ENCODE results near the gene NOPCHAP1.
A peak's percentile ranks its signal among the peaks of the same experiment; 100 is the strongest.

The NOPCHAP1 gene

DNA sequence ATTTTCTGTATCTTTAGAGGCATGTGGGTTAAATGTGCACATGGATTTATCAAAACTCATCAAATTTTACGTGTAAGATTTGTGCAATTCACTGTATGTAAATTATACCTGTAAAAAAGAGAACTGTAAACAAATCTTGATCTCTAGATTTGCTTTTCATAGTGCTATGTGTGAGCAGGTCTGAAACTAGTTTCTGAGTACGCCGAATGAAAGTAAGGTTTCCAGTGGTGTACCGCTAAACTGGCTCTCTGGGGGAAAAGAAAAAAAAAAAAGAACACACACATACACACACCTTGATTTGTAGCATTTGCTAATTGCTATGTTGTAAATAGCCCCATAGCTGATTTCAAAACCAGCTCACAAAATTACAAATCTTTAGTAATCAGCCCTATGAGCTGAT, 19.4 kb upstream of the NOPCHAP1 start:
- Histone ChIP-seq H3K9me2 (replicated peaks; ENCODE audit: control insufficient read depth, low read length) (no peaks in the 10 kb centered on the region), H3K4me1 (ENCODE audit: control insufficient read depth, low read length) (peaks cover 18% of the 10 kb centered on the region), H3K36me3 (ENCODE audit: control insufficient read depth, low read length) (no peaks in the 10 kb centered on the region), H3K4me3 (ENCODE audit: low read length) (no peak overlapping the region), H3K4me2 (ENCODE audit: low read length) (peak overlapping the region; percentile 6; the same call in 1 of the 2 replicates), H4K20me1 (ENCODE audit: control insufficient read depth, insufficient read depth, low read depth, low read length) (no peaks in the 10 kb centered on the region), H3K79me2 (ENCODE audit: control insufficient read depth, low read length) (no peaks in the 10 kb centered on the region), H3K27me3 (ENCODE audit: control insufficient read depth, low read length) (no peaks in the 10 kb centered on the region), H3F3A (ENCODE audit: control insufficient read depth, insufficient read depth) (no peaks in the 10 kb centered on the region), H3K27ac (ENCODE audit: low read depth, low read length) (no peak overlapping the region), H3K9me3 (ENCODE audit: control insufficient read depth, insufficient read depth, low read length) (no peaks in the 10 kb centered on the region)
- no peak for TF ChIP-seq EZH2phosphoT487 (IDR thresholded peaks at IDR 0.05; ENCODE audit: borderline replicate concordance, low read length)
- TF ChIP-seq, protein P1, sequence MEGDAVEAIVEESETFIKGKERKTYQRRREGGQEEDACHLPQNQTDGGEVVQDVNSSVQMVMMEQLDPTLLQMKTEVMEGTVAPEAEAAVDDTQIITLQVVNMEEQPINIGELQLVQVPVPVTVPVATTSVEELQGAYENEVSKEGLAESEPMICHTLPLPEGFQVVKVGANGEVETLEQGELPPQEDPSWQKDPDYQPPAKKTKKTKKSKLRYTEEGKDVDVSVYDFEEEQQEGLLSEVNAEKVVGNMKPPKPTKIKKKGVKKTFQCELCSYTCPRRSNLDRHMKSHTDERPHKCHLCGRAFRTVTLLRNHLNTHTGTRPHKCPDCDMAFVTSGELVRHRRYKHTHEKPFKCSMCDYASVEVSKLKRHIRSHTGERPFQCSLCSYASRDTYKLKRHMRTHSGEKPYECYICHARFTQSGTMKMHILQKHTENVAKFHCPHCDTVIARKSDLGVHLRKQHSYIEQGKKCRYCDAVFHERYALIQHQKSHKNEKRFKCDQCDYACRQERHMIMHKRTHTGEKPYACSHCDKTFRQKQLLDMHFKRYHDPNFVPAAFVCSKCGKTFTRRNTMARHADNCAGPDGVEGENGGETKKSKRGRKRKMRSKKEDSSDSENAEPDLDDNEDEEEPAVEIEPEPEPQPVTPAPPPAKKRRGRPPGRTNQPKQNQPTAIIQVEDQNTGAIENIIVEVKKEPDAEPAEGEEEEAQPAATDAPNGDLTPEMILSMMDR (IDR thresholded peaks at IDR 0.05; ENCODE audit: low read depth, low read length, poor library complexity, severe bottlenecking), result no peak

DNA sequence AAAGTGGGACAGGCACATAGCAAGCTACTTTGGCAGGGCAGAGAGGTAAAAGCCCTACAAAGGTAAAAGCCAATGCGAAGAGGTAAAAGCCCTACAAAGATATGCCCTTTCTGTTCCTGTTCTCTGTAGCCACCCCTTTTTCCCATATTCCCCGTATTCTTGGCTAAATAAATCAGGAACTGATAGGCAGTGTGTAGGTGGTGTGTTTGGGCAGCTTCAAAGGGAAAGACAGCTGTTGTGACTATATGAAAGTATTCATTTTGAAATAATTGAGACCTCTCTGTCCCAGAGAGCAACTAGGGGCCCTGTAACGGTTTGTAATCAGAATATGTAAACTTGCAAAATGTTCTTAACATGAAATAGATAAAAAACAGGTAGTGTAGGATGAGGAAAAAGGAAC, 16.8 kb upstream of the NOPCHAP1 start:
- no peak for TF ChIP-seq EZH2phosphoT487 (IDR thresholded peaks at IDR 0.05; ENCODE audit: borderline replicate concordance, low read length)
- TF ChIP-seq, protein P1 (IDR thresholded peaks at IDR 0.05; ENCODE audit: low read depth, low read length, poor library complexity, severe bottlenecking), result no peak
- Histone ChIP-seq H3K4me2 (ENCODE audit: low read length) (no peak overlapping the region), H3K27ac (ENCODE audit: low read depth, low read length) (no peak overlapping the region)

DNA sequence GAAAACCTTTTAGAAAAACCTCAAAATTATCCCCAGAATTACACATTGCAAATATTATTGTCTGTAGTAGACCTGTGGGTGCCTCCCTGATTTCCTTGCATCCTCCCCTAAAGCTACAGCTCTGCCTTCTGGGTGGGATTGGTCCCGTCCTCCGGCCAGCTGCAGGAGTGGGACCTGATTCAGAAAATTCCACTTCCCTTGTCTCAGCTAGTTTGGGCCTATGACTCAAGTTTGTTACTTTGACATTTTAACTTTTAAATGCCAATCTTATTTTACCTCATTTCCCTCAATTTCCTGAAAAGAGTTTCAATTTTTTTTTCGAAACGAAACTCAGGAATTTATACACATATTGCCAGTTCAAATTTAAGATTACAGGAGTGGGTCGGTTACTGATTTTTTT, 14.8 kb upstream of the NOPCHAP1 start:
- no peaks in the 10 kb centered on the region for H3K9me2 ChIP-seq (replicated peaks; ENCODE audit: control insufficient read depth, low read length)
- no peaks in the 10 kb centered on the region for H3K27me3 ChIP-seq (ENCODE audit: control insufficient read depth, low read length)
- no peaks in the 10 kb centered on the region for H3K36me3 ChIP-seq (ENCODE audit: control insufficient read depth, low read length)
- H4K20me1 ChIP-seq (ENCODE audit: control insufficient read depth, insufficient read depth, low read depth, low read length), result no peaks in the 10 kb centered on the region
- no peaks in the 10 kb centered on the region for H3K79me2 ChIP-seq (ENCODE audit: control insufficient read depth, low read length)
- no peaks in the 10 kb centered on the region for H3K9me3 ChIP-seq (ENCODE audit: control insufficient read depth, insufficient read depth, low read length)
- H3F3A ChIP-seq (ENCODE audit: control insufficient read depth, insufficient read depth), result peaks cover 10% of the 10 kb centered on the region; the same call in 1 of the 2 replicates
- no peak overlapping the region for H3K4me2 ChIP-seq (ENCODE audit: low read length)
- H3K4me1 ChIP-seq (ENCODE audit: control insufficient read depth, low read length), result peaks cover 25% of the 10 kb centered on the region
- TF ChIP-seq, protein P1 (IDR thresholded peaks at IDR 0.05; ENCODE audit: low read depth, low read length, poor library complexity, severe bottlenecking), result no peak
- TF ChIP-seq EZH2phosphoT487 (IDR thresholded peaks at IDR 0.05; ENCODE audit: borderline replicate concordance, low read length), result no peak
- H3K27ac ChIP-seq (ENCODE audit: low read depth, low read length), result no peak overlapping the region
- H3K4me3 ChIP-seq (ENCODE audit: low read length), result no peak overlapping the region

More for the DNA sequence above, 16.8 kb upstream of the NOPCHAP1 start:
- no peaks in the 10 kb centered on the region for H3K79me2 ChIP-seq (ENCODE audit: control insufficient read depth, low read length)
- H4K20me1 ChIP-seq (ENCODE audit: control insufficient read depth, insufficient read depth, low read depth, low read length), result no peaks in the 10 kb centered on the region
- no peak overlapping the region for H3K4me3 ChIP-seq (ENCODE audit: low read length)
- H3K27me3 ChIP-seq (ENCODE audit: control insufficient read depth, low read length), result no peaks in the 10 kb centered on the region
- H3K9me2 ChIP-seq (replicated peaks; ENCODE audit: control insufficient read depth, low read length), result no peaks in the 10 kb centered on the region
- peaks cover 10% of the 10 kb centered on the region; the same call in 1 of the 2 replicates for H3F3A ChIP-seq (ENCODE audit: control insufficient read depth, insufficient read depth)
- no peaks in the 10 kb centered on the region for H3K9me3 ChIP-seq (ENCODE audit: control insufficient read depth, insufficient read depth, low read length)
- peaks cover 21% of the 10 kb centered on the region for H3K4me1 ChIP-seq (ENCODE audit: control insufficient read depth, low read length)
- no peaks in the 10 kb centered on the region for H3K36me3 ChIP-seq (ENCODE audit: control insufficient read depth, low read length)

All from DOHH2 (cell line).